Mesothelial cell of epicardium (in vitro differentiated cells): ENCODE results near the gene RAB7B. TPM values are rescaled to one million over a fixed set of nuclear protein-coding genes. Genes with fewer than 3 reads are reported as not detected.

ENCODE experiments used
- DNase-seq, 2 experiments: peaks; one replicate each; pipeline ENCODE4 v3.0.0; 2021; ENCODE audit warnings: low spot score in 2 of 2; ENCODE audit not compliant: unreplicated experiment in 2 of 2
- H3K27ac Mint-ChIP-seq: 2 replicates; pipeline ENCODE4 v1.8.0; 2021; ENCODE audit warnings: mixed read lengths
- H3K27me3 Mint-ChIP-seq: 2 replicates; pipeline ENCODE4 v1.8.0; 2021; ENCODE audit warnings: low read depth, mixed read lengths
- H3K36me3 Mint-ChIP-seq: 2 replicates; pipeline ENCODE4 v1.8.0; 2021; ENCODE audit warnings: mixed read lengths
- H3K4me1 Mint-ChIP-seq: 2 replicates; pipeline ENCODE4 v1.8.0; 2021; ENCODE audit warnings: mixed read lengths
- H3K4me3 Mint-ChIP-seq: 2 replicates; pipeline ENCODE4 v1.8.0; 2021; ENCODE audit warnings: mild to moderate bottlenecking, moderate library complexity, mixed read lengths
- H3K9me3 Mint-ChIP-seq: 2 replicates; pipeline ENCODE4 v1.8.0; 2021; ENCODE audit warnings: mixed read lengths
- CTCF ChIP-seq: fragments of 200-600 bp; sonication (generic); IDR thresholded peaks from one replicate; pipeline ENCODE4 v1.5.0; 2021; ENCODE audit warnings: antibody characterized with exemption; ENCODE audit not compliant: unreplicated experiment
- total RNA-seq: library from RNA; stranded (reverse); gene quantifications from 3 replicates; pipeline ENCODE4 v1.2.1, GENCODE V29; 2021

RAB7B gene
- total RNA-seq, 1 donor from 2014 or later: 1.5 TPM

- H3K9me3 Mint-ChIP-seq: no peaks in the 10 kb centered on the region
- DNase-seq: no peak
- no peaks in the 10 kb centered on the region for H3K36me3 Mint-ChIP-seq
- no peak overlapping the region for H3K4me3 Mint-ChIP-seq
- no peak overlapping the region for H3K27ac Mint-ChIP-seq
- H3K4me1 Mint-ChIP-seq: peaks cover 32% of the 10 kb centered on the region
- H3K27me3 Mint-ChIP-seq: no peaks in the 10 kb centered on the region
- no peak for TF ChIP-seq CTCF
Measured at GRCh38 chr1:206005778-206006180, 2.6 kb upstream of the RAB7B start.

GRCh38 chr1:206005234-206005633 lies 2.0 kb upstream of the RAB7B start:
- no peaks in the 10 kb centered on the region for H3K9me3 Mint-ChIP-seq
- H3K27ac Mint-ChIP-seq: peak overlapping the region; percentile 13
- peaks cover 32% of the 10 kb centered on the region for H3K4me1 Mint-ChIP-seq
- no peak overlapping the region for H3K4me3 Mint-ChIP-seq
- no peak for TF ChIP-seq CTCF
- no peaks in the 10 kb centered on the region for H3K27me3 Mint-ChIP-seq
- peak in 1 of 2 experiments; percentile 35 for DNase-seq
- H3K36me3 Mint-ChIP-seq: no peaks in the 10 kb centered on the region

GRCh38 chr1:206004826-206005225 lies 1.6 kb upstream of the RAB7B start:
- Mint-ChIP-seq H3K9me3 (no peaks in the 10 kb centered on the region), H3K4me3 (no peak overlapping the region), H3K27me3 (no peaks in the 10 kb centered on the region), H3K36me3 (no peaks in the 10 kb centered on the region), H3K27ac (peak overlapping the region; percentile 52), H3K4me1 (peaks cover 28% of the 10 kb centered on the region)
- TF ChIP-seq CTCF: no peak
- peak in 1 of 2 experiments; percentile 36 for DNase-seq

GRCh38 chr1:206003854-206004800 lies 932 bp upstream of the RAB7B start:
- DNase-seq: peak in 1 of 2 experiments; percentile 5
- peaks cover 1% of the 10 kb centered on the region for H3K9me3 Mint-ChIP-seq
- H3K27ac Mint-ChIP-seq: peak overlapping the region; percentile 52
- no peaks in the 10 kb centered on the region for H3K27me3 Mint-ChIP-seq
- H3K36me3 Mint-ChIP-seq: no peaks in the 10 kb centered on the region
- no peak overlapping the region for H3K4me3 Mint-ChIP-seq
- peaks cover 23% of the 10 kb centered on the region for H3K4me1 Mint-ChIP-seq
- no peak for TF ChIP-seq CTCF

- Mint-ChIP-seq H3K36me3 (no peaks in the 10 kb centered on the region), H3K27me3 (no peaks in the 10 kb centered on the region), H3K9me3 (peaks cover 5% of the 10 kb centered on the region), H3K27ac (no peak overlapping the region), H3K4me3 (no peak overlapping the region), H3K4me1 (peaks cover 23% of the 10 kb centered on the region)
- TF ChIP-seq CTCF: no peak
- peak in 1 of 2 experiments; percentile 14 for DNase-seq
Measured at GRCh38 chr1:206002160-206002559, 1.0 kb downstream of the RAB7B start.
